B cell (primary cell): ENCODE measurements around the gene LRRC61.

Source experiments
- CTCF ChIP-seq: fragments of 200-600 bp; IDR thresholded peaks from one replicate; pipeline ENCODE4 v1.8.0; 2022; ENCODE audit warnings: antibody characterized with exemption, mild to moderate bottlenecking
- EZH2 ChIP-seq: IDR thresholded peaks from 2 replicates; pipeline ENCODE4 v1.6.1; 2012; ENCODE audit warnings: borderline replicate concordance, low read depth, mild to moderate bottlenecking, moderate library complexity, low read length; ENCODE audit not compliant: insufficient read depth, poor library complexity, severe bottlenecking

- TF ChIP-seq EZH2: no peak
- no peak for TF ChIP-seq CTCF
Observed at GRCh38 chr7:150363370-150363769, 40.2 kb downstream of the LRRC61 start.
